ENCODE measurements around the gene PTPRS. TPM values are rescaled to one million over a fixed set of nuclear protein-coding genes. Genes with fewer than 3 reads are reported as not detected.

Gene PTPRS
- total and polyA plus RNA-seq, 2 of the 8 experiments (the other 6 are each of a cell fraction or from before 2014, with no cell fraction given) = 96.8 to 223 TPM

GRCh38 chr19:5355693-5356092 lies 15.1 kb upstream of the PTPRS start:
- TF ChIP-seq EZH2 (IDR thresholded peaks at IDR 0.05; ENCODE audit: low read depth, low read length, severe bottlenecking) = no peak
- TF ChIP-seq EGR1 (IDR thresholded peaks at IDR 0.05; ENCODE audit: borderline replicate concordance, low read depth, low read length) = no peak
- Histone ChIP-seq H2BK120ac (replicated peaks; ENCODE audit: low read depth, low read length) (no peak overlapping the region), H3K9ac (replicated peaks in 1 of 4; ENCODE audit: extremely low read depth in 1 of 4, low read depth in 3 of 4, low read length in 3 of 4) (no peak overlapping the region), H3K79me1 (ENCODE audit: low read depth, low read length) (no peaks in the 10 kb centered on the region), H2BK5ac (ENCODE audit: low read depth, low read length) (no peak overlapping the region), H2AK5ac (ENCODE audit: low read depth, low read length) (no peak overlapping the region), H3K4me1 (replicated peaks in 1 of 4; ENCODE audit: control insufficient read depth in 3 of 4, insufficient read depth in 4 of 4, low read length in 3 of 4) (peaks cover 0 to 6% (median 2%) of the 10 kb centered on the region in 4 experiments; a peak in 4 of 7 replicates), H3K36me3 (ENCODE audit: control insufficient read depth in 2 of 4, insufficient read depth in 4 of 4, low read length in 3 of 4) (no peaks in the 10 kb centered on the region), H3K14ac (ENCODE audit: insufficient read length) (no peak overlapping the region), H2BK20ac (ENCODE audit: low read length) (no peak overlapping the region), H2BK12ac (ENCODE audit: low read depth, low read length) (no peak overlapping the region), H3K23ac (ENCODE audit: insufficient read length) (no peak overlapping the region), H3K27ac (ENCODE audit: low read depth, low read length) (no peak overlapping the region), H3K27me3 (replicated peaks in 1 of 4; ENCODE audit: control insufficient read depth in 3 of 4, extremely low read depth in 1 of 4, insufficient read depth in 3 of 4, low read length in 3 of 4) (peaks cover 0 to 3% (median 0%) of the 10 kb centered on the region in 4 experiments; a peak in 2 of 7 replicates), H3K56ac (replicated peaks; ENCODE audit: insufficient read length, low read depth, low read length) (no peak overlapping the region), H3K4me2 (ENCODE audit: insufficient read depth in 1 of 2, low read depth in 2 of 2, low read length in 2 of 2) (no peak overlapping the region), H4K5ac (ENCODE audit: insufficient read length, low read depth, low read length) (no peak overlapping the region), H4K91ac (replicated peaks; ENCODE audit: insufficient read length, low read length) (no peak overlapping the region), H3K4ac (replicated peaks; ENCODE audit: insufficient read length, low read depth, low read length) (no peak overlapping the region), H3K23me2 (ENCODE audit: low read depth, low read length) (no peaks in the 10 kb centered on the region), H2BK15ac (ENCODE audit: low read length) (no peak overlapping the region), H3K79me2 (ENCODE audit: control insufficient read depth in 1 of 2, insufficient read depth in 2 of 2, low read length in 2 of 2) (no peaks in the 10 kb centered on the region), H4K20me1 (replicated peaks in 1 of 2; ENCODE audit: control insufficient read depth in 1 of 2, insufficient read depth in 2 of 2, low read length in 2 of 2) (no peaks in the 10 kb centered on the region), H4K8ac (ENCODE audit: extremely low read depth, insufficient read depth, low read length) (no peak overlapping the region), H3K4me3 (ENCODE audit: extremely low read depth in 1 of 4, insufficient read depth in 2 of 4, low read depth in 3 of 4, low read length in 4 of 4) (no peak overlapping the region), H3K18ac (ENCODE audit: extremely low read depth, low read length) (no peak overlapping the region), H2AFZ (ENCODE audit: low read length) (no peak overlapping the region), H3K9me3 (ENCODE audit: insufficient read depth in 2 of 2, low read depth in 1 of 2, low read length in 1 of 2) (no peaks in the 10 kb centered on the region)
- 70 to 100% methylated on average over 1 to 5 of the region's 5 CpGs for WGBS, 2 experiments (ENCODE audit: extremely low coverage in 1 of 2, insufficient coverage in 1 of 2, insufficient read length in 1 of 2, insufficient replicate concordance in 2 of 2, low coverage in 1 of 2, low lambda C conversion rate in 2 of 2, missing lambda C conversion rate in 1 of 2)
- CTCF ChIA-PET (ENCODE audit: partially characterized antibody) = no interaction called here
- FAIRE-seq (no peak), DNase-seq (ENCODE audit: low read depth in 1 of 2, low spot score in 2 of 2) (no peak)
- POLR2A ChIA-PET (ENCODE audit: partially characterized antibody) = interaction anchor here (0.7 kb wide), 2 partner anchors 10 to 22 kb away, joined by 3 to 4 read pairs; no protein-coding TSS in a partner anchor

Measured in H1 (cell line).